ENCODE measurements around the gene PITRM1. TPM values are rescaled to one million over a fixed set of nuclear protein-coding genes. Genes with fewer than 3 reads are reported as not detected.

Gene PITRM1
- total and polyA plus RNA-seq, 7 donors, result 16.6 to 70.3 (median 48.5) TPM

GRCh38 chr10:3141351-3142005 lies 31.1 kb downstream of the PITRM1 start:
- peaks cover 0 to 28% (median 26%) of the 10 kb centered on the region in 4 donors for H3K4me1 ChIP-seq
- whole genome bisulfite sequencing, 2 donors, result 90 to 95% methylated on average over 21 of the region's 21 CpGs
- H3K27me3 ChIP-seq, result no peaks in the 10 kb centered on the region
- H3K36me3 ChIP-seq, result peaks cover 65 to 99% (median 72%) of the 10 kb centered on the region in 4 donors
- peak overlapping the region in 2 of 4 donors; percentile 26 to 55 for H3K27ac ChIP-seq
- peak; percentile 60 for DNase-seq
- intact Hi-C loops (cut with DNase I), result no loop called here
- H3K9me3 ChIP-seq, result no peaks in the 10 kb centered on the region
- TF ChIP-seq EP300 (IDR thresholded peaks at IDR 0.05), result no peak
- TF ChIP-seq CTCF (IDR thresholded peaks at IDR 0.05), result no peak
- no peak for TF ChIP-seq POLR2A (IDR thresholded peaks at IDR 0.05)
- TF ChIP-seq POLR2AphosphoS5 (IDR thresholded peaks at IDR 0.05), result no peak
- H3K4me3 ChIP-seq, result no peak overlapping the region

GRCh38 chr10:3140280-3140679 lies 32.3 kb downstream of the PITRM1 start:
- no peaks in the 10 kb centered on the region for H3K9me3 ChIP-seq
- H3K27me3 ChIP-seq, result no peaks in the 10 kb centered on the region
- 42 to 79% methylated on average over 9 of the region's 9 CpGs for WGBS, 2 donors
- H3K27ac ChIP-seq, result peak overlapping the region; percentile 4 to 55 (median 40)
- DNase-seq, result peak; percentile 59
- TF ChIP-seq POLR2A (IDR thresholded peaks at IDR 0.05), result no peak
- no peak for TF ChIP-seq POLR2AphosphoS5 (IDR thresholded peaks at IDR 0.05)
- no peak for TF ChIP-seq EP300 (IDR thresholded peaks at IDR 0.05)
- TF ChIP-seq CTCF (IDR thresholded peaks at IDR 0.05), result no peak
- H3K36me3 ChIP-seq, result peaks cover 55 to 97% (median 66%) of the 10 kb centered on the region in 4 donors
- H3K4me3 ChIP-seq, result no peak overlapping the region
- intact Hi-C loops (cut with DNase I), result no loop called here
- H3K4me1 ChIP-seq, result peaks cover 0 to 38% (median 32%) of the 10 kb centered on the region in 4 donors

GRCh38 chr10:3139216-3139910 lies 33.2 kb downstream of the PITRM1 start:
- intact Hi-C loops (cut with DNase I), result no loop called here
- TF ChIP-seq CTCF (IDR thresholded peaks at IDR 0.05), result no peak
- TF ChIP-seq EP300 (IDR thresholded peaks at IDR 0.05), result no peak
- no peak for TF ChIP-seq POLR2AphosphoS5 (IDR thresholded peaks at IDR 0.05)
- no peak for TF ChIP-seq POLR2A (IDR thresholded peaks at IDR 0.05)
- no peaks in the 10 kb centered on the region for H3K9me3 ChIP-seq
- DNase-seq, result peak; percentile 35
- no peak overlapping the region for H3K4me3 ChIP-seq
- WGBS, 2 donors, result 85 to 94% methylated on average over 10 of the region's 10 CpGs
- peaks cover 50 to 97% (median 59%) of the 10 kb centered on the region in 4 donors for H3K36me3 ChIP-seq
- H3K4me1 ChIP-seq, result peaks cover 0 to 38% (median 32%) of the 10 kb centered on the region in 4 donors
- peak overlapping the region in 3 of 4 donors; percentile 30 to 55 (median 50) for H3K27ac ChIP-seq
- H3K27me3 ChIP-seq, result no peaks in the 10 kb centered on the region

GRCh38 chr10:3137958-3138726 lies 34.4 kb downstream of the PITRM1 start:
- TF ChIP-seq POLR2A (IDR thresholded peaks at IDR 0.05) (no peak), POLR2AphosphoS5 (IDR thresholded peaks at IDR 0.05) (peak in 1 of 4 donors; percentile 4)
- peaks cover 0 to 38% (median 32%) of the 10 kb centered on the region in 4 donors for H3K4me1 ChIP-seq
- DNase-seq, result peak; percentile 63
- no peaks in the 10 kb centered on the region for H3K9me3 ChIP-seq
- 94 to 96% methylated on average over 41 of the region's 41 CpGs for WGBS, 2 donors
- intact Hi-C loops (cut with DNase I), result no loop called here
- H3K27me3 ChIP-seq, result no peaks in the 10 kb centered on the region
- no peak overlapping the region for H3K4me3 ChIP-seq
- H3K27ac ChIP-seq, result peak overlapping the region; percentile 36 to 76 (median 44)
- H3K36me3 ChIP-seq, result peaks cover 38 to 97% (median 52%) of the 10 kb centered on the region in 4 donors
